Measurements from ENCODE around the gene TMEFF2.
"Not testable (repeated sequence)": the region's sequence is repeated elsewhere in the genome, so short reads cannot be mapped to it uniquely, and the experiment has no call there.

GRCh38 chr2:192080096-192080495 lies 114.6 kb downstream of the TMEFF2 start:
- TF ChIP-seq RXRA (IDR thresholded peaks at IDR 0.05); ATF3 (IDR thresholded peaks at IDR 0.05); HNF4G (IDR thresholded peaks at IDR 0.05); YY1 (IDR thresholded peaks at IDR 0.05); ZBTB33 (IDR thresholded peaks at IDR 0.05); SP1 (IDR thresholded peaks at IDR 0.05); NR2F2 (IDR thresholded peaks at IDR 0.05); HNF4A (conservative IDR thresholded peaks at IDR 0.05); GABPA (IDR thresholded peaks at IDR 0.05 in 1 of 2, conservative IDR thresholded peaks at IDR 0.05 in 1 of 2); FOXA1 (IDR thresholded peaks at IDR 0.05): not testable (repeated sequence)
- TF ChIP-seq, protein P1, sequence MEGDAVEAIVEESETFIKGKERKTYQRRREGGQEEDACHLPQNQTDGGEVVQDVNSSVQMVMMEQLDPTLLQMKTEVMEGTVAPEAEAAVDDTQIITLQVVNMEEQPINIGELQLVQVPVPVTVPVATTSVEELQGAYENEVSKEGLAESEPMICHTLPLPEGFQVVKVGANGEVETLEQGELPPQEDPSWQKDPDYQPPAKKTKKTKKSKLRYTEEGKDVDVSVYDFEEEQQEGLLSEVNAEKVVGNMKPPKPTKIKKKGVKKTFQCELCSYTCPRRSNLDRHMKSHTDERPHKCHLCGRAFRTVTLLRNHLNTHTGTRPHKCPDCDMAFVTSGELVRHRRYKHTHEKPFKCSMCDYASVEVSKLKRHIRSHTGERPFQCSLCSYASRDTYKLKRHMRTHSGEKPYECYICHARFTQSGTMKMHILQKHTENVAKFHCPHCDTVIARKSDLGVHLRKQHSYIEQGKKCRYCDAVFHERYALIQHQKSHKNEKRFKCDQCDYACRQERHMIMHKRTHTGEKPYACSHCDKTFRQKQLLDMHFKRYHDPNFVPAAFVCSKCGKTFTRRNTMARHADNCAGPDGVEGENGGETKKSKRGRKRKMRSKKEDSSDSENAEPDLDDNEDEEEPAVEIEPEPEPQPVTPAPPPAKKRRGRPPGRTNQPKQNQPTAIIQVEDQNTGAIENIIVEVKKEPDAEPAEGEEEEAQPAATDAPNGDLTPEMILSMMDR (IDR thresholded peaks at IDR 0.05; ENCODE audit: low read depth, low read length, missing input control): not testable (repeated sequence)
- TF ChIP-seq, protein P2, sequence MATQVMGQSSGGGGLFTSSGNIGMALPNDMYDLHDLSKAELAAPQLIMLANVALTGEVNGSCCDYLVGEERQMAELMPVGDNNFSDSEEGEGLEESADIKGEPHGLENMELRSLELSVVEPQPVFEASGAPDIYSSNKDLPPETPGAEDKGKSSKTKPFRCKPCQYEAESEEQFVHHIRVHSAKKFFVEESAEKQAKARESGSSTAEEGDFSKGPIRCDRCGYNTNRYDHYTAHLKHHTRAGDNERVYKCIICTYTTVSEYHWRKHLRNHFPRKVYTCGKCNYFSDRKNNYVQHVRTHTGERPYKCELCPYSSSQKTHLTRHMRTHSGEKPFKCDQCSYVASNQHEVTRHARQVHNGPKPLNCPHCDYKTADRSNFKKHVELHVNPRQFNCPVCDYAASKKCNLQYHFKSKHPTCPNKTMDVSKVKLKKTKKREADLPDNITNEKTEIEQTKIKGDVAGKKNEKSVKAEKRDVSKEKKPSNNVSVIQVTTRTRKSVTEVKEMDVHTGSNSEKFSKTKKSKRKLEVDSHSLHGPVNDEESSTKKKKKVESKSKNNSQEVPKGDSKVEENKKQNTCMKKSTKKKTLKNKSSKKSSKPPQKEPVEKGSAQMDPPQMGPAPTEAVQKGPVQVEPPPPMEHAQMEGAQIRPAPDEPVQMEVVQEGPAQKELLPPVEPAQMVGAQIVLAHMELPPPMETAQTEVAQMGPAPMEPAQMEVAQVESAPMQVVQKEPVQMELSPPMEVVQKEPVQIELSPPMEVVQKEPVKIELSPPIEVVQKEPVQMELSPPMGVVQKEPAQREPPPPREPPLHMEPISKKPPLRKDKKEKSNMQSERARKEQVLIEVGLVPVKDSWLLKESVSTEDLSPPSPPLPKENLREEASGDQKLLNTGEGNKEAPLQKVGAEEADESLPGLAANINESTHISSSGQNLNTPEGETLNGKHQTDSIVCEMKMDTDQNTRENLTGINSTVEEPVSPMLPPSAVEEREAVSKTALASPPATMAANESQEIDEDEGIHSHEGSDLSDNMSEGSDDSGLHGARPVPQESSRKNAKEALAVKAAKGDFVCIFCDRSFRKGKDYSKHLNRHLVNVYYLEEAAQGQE (IDR thresholded peaks at IDR 0.05): not testable (repeated sequence)
- TF ChIP-seq, protein P3, sequence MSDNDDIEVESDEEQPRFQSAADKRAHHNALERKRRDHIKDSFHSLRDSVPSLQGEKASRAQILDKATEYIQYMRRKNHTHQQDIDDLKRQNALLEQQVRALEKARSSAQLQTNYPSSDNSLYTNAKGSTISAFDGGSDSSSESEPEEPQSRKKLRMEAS (IDR thresholded peaks at IDR 0.05): not testable (repeated sequence)
